NCI-H2196 (cell line): ENCODE results near the gene PAX8.
"Not testable (repeated sequence)": the region's sequence is repeated elsewhere in the genome, so short reads cannot be mapped to it uniquely, and the experiment has no call there.

ENCODE experiments used
- DNase-seq: peaks from one replicate; lab custom pipeline; 2025; ENCODE audit not compliant: unreplicated experiment; lab: John Stamatoyannopoulos, UW

The PAX8 gene

GRCh38 chr2:113291191-113291590 is 12.5 kb upstream of the PAX8 start:
- no peak for DNase-seq

- DNase-seq = peak; percentile 83
These were observed 10.0 kb upstream of the PAX8 start for GRCh38 chr2:113288674-113289149.

- DNase-seq = not testable (repeated sequence)
These were observed 9.5 kb upstream of the PAX8 start for GRCh38 chr2:113288117-113288673.

GRCh38 chr2:113285816-113286215 is 7.1 kb upstream of the PAX8 start:
- DNase-seq = no peak

GRCh38 chr2:113284999-113285398 is 6.3 kb upstream of the PAX8 start:
- DNase-seq = not testable (repeated sequence)

GRCh38 chr2:113284476-113284875 is 5.8 kb upstream of the PAX8 start:
- no peak for DNase-seq

GRCh38 chr2:113283704-113284284 is 5.1 kb upstream of the PAX8 start:
- peak; percentile 47 for DNase-seq

GRCh38 chr2:113282747-113283533 is 4.2 kb upstream of the PAX8 start:
- DNase-seq = no peak

GRCh38 chr2:113281910-113282746 is 3.4 kb upstream of the PAX8 start:
- no peak for DNase-seq

GRCh38 chr2:113278073-113278741 is 514 bp downstream of the PAX8 start:
- DNase-seq = no peak

- no peak for DNase-seq
These were observed 1.1 kb downstream of the PAX8 start for GRCh38 chr2:113277474-113278072.

- no peak for DNase-seq
These were observed 1.8 kb downstream of the PAX8 start for GRCh38 chr2:113276761-113277425.

- no peak for DNase-seq
These were observed 2.4 kb downstream of the PAX8 start for GRCh38 chr2:113276216-113276760.

- no peak for DNase-seq
These were observed 3.0 kb downstream of the PAX8 start for GRCh38 chr2:113275556-113276215.

GRCh38 chr2:113274432-113274831 is 4.3 kb downstream of the PAX8 start:
- DNase-seq = no peak

GRCh38 chr2:113273981-113274380 is 4.7 kb downstream of the PAX8 start:
- no peak for DNase-seq

- no peak for DNase-seq
These were observed 5.6 kb downstream of the PAX8 start for GRCh38 chr2:113273027-113273551.

- no peak for DNase-seq
These were observed 6.2 kb downstream of the PAX8 start for GRCh38 chr2:113272477-113272876.
